ENCODE data around the gene MKRN1. TPM values are rescaled to one million over a fixed set of nuclear protein-coding genes. Genes with fewer than 3 reads are reported as not detected.
"Not testable (repeated sequence)": the region's sequence is repeated elsewhere in the genome, so short reads cannot be mapped to it uniquely, and the experiment has no call there.

Gene MKRN1
- total RNA-seq, 1 donor from 2014 or later = 108 TPM

- DNase-seq (ENCODE audit: low spot score) = no peak
Measured at GRCh38 chr7:140485500-140486265, 6.4 kb upstream of the MKRN1 start.

GRCh38 chr7:140484951-140485499, 5.7 kb upstream of the MKRN1 start:
- no peak for DNase-seq (ENCODE audit: low spot score)

DNA sequence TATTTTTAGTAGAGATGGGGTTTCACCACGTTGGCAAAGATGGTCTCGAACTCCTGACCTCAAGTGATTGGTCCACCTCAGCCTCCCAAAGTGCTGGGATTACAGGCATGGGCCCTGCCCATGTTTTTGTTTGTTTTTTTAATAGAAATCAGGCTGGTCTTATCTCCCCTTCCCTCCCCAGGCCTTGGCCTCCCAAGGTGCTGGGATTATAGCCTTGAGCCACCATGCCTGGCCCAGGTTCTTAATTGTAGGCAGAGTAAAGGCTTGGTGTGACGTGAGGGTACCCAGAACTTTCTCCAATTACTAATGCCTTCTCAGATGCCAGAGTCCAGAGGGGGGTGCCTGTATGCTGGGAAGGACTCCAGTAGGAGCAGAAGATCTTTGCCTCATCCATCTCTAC, 5.2 kb upstream of the MKRN1 start:
- no peak for DNase-seq (ENCODE audit: low spot score)

DNA sequence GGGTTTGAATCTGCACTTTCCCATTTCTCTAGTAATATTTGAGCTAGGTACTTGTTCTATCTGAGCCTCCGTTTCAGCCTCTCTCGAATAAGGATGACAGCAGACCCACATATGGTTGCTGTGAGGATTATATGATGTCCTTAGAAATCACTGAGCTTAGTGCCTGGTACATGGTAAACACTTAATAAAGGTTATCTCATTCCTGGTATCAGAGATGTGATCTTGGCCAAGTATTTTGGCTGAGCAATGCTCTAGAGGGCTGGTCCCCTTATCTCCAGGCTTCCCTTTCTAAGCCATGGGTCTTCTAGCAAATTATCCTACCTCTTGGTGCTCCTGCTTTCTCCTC, 407 bp upstream of the MKRN1 start:
- no peak for DNase-seq (ENCODE audit: low spot score)

- DNase-seq (ENCODE audit: low spot score) = peak; percentile 50
Measured at GRCh38 chr7:140478246-140479061, 851 bp downstream of the MKRN1 start.

- no peak for DNase-seq (ENCODE audit: low spot score)
Measured at GRCh38 chr7:140476698-140477261, 2.5 kb downstream of the MKRN1 start.

DNA sequence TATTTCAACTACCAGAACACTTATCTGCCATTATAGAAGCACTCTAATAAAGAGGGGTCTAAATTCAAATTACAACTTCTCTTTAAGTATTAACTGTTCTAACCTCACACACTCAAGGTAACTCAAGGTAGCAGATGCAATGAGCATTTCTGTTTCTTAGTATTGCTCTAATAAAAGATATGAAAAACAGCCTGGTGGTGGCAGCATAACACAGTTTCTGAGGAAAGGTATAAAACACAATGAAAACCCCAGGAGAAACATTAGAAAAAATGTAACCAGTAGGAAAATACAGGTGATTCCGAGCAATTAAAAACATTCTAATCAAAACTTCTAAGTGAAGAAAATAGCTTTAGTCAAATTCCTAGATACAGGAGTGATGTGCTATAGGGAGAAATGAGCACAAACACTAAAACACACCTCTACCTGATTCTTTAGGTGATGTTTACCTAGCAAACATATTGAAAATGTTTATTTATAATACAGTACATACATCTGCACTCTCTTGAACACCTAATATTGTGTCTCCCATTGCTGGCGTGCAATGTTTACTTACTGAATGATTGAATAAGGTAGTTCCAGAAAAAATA, 3.5 kb downstream of the MKRN1 start:
- DNase-seq (ENCODE audit: low spot score) = no peak

- no peak for DNase-seq (ENCODE audit: low spot score)
Measured at GRCh38 chr7:140463111-140463510, 16.2 kb downstream of the MKRN1 start.

- DNase-seq (ENCODE audit: low spot score) = no peak
Measured at GRCh38 chr7:140458916-140459315, 20.4 kb downstream of the MKRN1 start.

- DNase-seq (ENCODE audit: low spot score) = no peak
Measured at GRCh38 chr7:140458201-140458600, 21.1 kb downstream of the MKRN1 start.

DNA sequence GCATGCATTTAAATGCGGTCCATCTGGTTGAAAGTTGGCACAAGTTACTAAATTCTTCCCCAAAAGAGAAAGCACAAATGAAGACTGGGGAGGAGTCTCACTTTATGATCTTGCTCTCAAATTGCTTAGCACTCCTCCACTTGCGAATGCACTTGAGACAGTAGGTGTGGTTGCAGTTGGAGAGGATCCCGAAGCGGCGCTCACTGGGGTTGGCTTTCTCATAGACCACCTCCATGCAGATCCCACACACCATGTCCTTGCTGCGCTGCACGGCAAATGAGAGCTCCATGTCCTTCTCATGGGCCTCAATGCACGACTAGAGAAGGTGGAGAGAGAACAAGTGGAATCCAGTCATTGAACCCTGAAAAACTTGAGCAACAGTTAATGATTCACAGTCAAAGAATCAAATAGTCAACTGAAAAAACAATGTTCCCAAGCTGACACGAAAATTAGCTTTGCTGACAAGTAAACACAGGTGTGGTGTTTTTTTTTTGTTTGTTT, 22.7 kb downstream of the MKRN1 start:
- DNase-seq (ENCODE audit: low spot score) = no peak

DNA sequence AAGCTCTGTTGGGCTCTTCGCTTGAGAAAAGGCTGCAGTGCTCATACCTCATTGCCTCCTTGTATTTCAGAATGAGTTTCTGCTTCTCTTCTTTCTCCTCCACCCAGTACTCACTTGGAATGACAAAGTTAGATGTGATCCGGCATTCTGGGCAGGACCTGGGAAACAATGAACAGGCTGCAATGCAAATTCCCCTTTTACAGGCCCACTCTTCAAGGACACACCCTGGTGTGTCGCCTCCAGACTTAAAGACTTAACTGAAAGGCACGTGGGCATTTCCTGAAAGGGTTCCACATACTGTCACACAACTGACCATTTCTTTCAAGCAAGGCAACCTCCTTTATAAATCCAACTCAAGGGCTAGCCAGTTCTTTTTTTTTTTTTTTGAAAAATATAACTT, 23.6 kb downstream of the MKRN1 start:
- no peak for DNase-seq (ENCODE audit: low spot score)

GRCh38 chr7:140454657-140455015, 24.7 kb downstream of the MKRN1 start:
- no peak for DNase-seq (ENCODE audit: low spot score)

DNA sequence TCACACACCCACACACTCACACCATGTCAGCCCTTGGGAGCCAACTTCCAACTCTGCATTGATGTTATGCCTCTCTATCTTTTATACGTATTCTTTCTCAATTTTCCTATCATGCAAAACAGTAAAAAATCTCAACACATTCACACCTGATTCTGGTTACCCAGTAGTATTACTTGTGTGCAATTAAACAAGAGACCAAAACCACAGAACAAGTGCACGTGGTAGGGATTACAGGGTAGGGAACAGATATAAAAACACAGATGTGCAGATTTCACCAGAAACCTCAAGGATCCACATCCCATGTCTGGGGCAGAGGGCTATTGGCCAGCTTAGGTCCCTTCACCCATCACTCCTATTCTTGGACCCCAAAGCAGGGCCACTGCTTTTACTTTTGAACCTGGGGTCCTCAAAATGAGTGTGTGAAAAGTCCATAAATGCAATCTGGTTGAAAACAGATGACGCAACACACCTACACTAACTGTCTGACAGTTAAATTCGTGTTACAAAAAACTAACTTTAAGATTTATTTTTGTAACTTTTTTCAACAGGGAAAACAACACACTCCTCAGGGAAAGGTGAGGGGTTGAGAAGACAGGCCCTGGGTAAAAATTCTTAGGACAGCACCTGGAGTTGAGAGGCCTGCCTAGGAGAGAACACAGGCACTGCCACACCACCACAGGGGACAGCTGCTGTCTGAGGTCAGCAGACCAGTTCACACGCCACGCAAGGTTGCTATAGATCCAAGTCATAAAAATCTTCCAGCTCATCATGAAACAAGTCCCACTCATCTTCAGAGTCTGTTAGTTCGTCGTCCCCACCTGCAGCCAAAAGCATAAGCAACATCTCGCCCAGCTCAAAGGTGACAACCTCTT, 25.3 kb downstream of the MKRN1 start:
- DNase-seq (ENCODE audit: low spot score) = not testable (repeated sequence)

- no peak for DNase-seq (ENCODE audit: low spot score)
Measured at GRCh38 chr7:140453273-140453672, 26.0 kb downstream of the MKRN1 start.

- no peak for DNase-seq (ENCODE audit: low spot score)
Measured at GRCh38 chr7:140451716-140452115, 27.6 kb downstream of the MKRN1 start.

- no peak for DNase-seq (ENCODE audit: low spot score)
Measured at GRCh38 chr7:140448781-140449480, 30.4 kb downstream of the MKRN1 start.

DNA sequence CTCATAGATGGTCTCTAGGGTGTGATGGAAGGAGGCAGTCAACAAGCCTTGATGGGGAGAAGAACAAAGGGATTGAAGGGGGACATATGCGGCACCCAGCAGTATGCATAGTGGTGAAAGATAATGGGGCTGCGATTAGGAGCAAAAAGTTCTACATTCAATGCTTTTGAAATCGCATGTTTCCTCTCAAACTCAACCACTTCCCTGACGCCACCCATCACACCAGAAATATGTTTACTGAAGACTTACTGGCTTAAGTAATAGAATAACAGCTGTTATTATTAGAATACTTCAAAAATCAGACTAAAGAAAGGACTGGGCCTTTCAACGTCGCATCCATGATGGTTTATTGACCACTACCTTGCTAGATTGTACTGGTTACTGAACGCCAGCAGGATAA, 31.5 kb downstream of the MKRN1 start:
- no peak for DNase-seq (ENCODE audit: low spot score)

DNA sequence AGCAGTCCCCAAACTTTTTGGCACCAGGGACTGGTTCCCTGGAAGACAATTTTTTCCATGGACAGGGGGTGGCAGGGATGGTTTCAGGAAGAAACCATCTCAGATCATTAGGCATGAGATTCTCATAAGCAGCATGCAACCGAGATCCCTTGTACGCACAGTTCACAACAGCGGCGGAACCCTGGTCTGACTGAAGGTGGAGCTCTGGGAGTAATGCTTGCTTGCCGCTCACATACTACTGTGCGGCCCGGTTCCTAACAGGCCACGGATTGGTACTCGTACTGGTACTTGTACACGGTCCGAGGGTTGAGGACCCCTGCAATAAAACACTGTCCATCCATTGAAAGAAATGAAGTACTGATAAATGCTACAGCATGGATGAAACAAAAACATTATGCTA, 32.8 kb downstream of the MKRN1 start:
- DNase-seq (ENCODE audit: low spot score) = no peak

- no peak for DNase-seq (ENCODE audit: low spot score)
Measured at GRCh38 chr7:140441519-140441918, 37.8 kb downstream of the MKRN1 start.

- DNase-seq (ENCODE audit: low spot score) = no peak
Measured at GRCh38 chr7:140440593-140440992, 38.7 kb downstream of the MKRN1 start.

Data from ureter (tissue), 1 donor.